K562 (cell line): ENCODE data around the gene PDE5A. TPM values are rescaled to one million over a fixed set of nuclear protein-coding genes. Genes with fewer than 3 reads are reported as not detected.

Experiments used
- ATAC-seq: fragments of 200-7000 bp; cut with Tn5 transposase; 3 replicates; pipeline ENCODE4 v1.9.1; 2020; ENCODE audit warnings: moderate library complexity
- BruUV-seq: library from RNA; stranded (reverse); fragments of 400-500 nt; replicated peaks from 2 replicates; lab custom pipeline; 2021; lab: Mats Ljungman, UMichigan
- CTCF ChIA-PET: fragments of 300-600 bp; formaldehyde crosslinking; extraction: SDS; loops from one replicate; lab custom pipeline; 2021; ENCODE audit warnings: low intra/inter-chr PET ratio; lab: Yijun Ruan, JAX
- POLR2A ChIA-PET: fragments of 300-600, 350-650 bp; sonication (Branson Sonifier 250); formaldehyde crosslinking; extraction: SDS; loops from one replicate; lab custom pipeline; 2021; ENCODE audit warnings: antibody characterized with exemption, inconsistent platforms; lab: Yijun Ruan, JAX
- DNase-seq, 4 experiments: peaks; one replicate each; pipeline versions ENCODE4 v3.0.0 to v3.0.0-alpha.2; 2011 to 2018; ENCODE audit warnings: low spot score in 3 of 4, mixed read lengths in 3 of 4; ENCODE audit errors: extremely low read depth in 1 of 4
- FAIRE-seq: peaks from 2 replicates; lab custom pipeline; 2011; peaks lifted over from hg19 to GRCh38; lab: Jason Lieb, UNC
- H2AFZ ChIP-seq: 2 replicates; pipeline ENCODE4 v1.6.0; 2011; ENCODE audit warnings: low read depth, low read length, control low read depth, inconsistent platforms
- H3K27ac ChIP-seq: fragments of 200-600 bp; 3 replicates; pipeline ENCODE4 v1.8.0; 2011; ENCODE audit warnings: low read depth, mild to moderate bottlenecking, control low read depth, inconsistent platforms, low read length, moderate library complexity, mixed read lengths; ENCODE audit errors: extremely low read depth
- H3K27me3 ChIP-seq, 2 experiments: fragments of 300-600 bp in 1 of 2; 2 replicates in 1 of 2; 3 replicates in 1 of 2; pipeline versions ENCODE4 v1.6.0 to v1.8.0; 2011; ENCODE audit warnings: inconsistent platforms in 2 of 2, low read length in 2 of 2, mild to moderate bottlenecking in 1 of 2, mixed read lengths in 1 of 2, moderate library complexity in 1 of 2; ENCODE audit not compliant: control insufficient read depth in 2 of 2, insufficient read depth in 2 of 2
- H3K36me3 ChIP-seq: fragments of 300-600 bp; 3 replicates; pipeline ENCODE4 v1.8.0; 2011; ENCODE audit warnings: mild to moderate bottlenecking, low read length, inconsistent platforms; ENCODE audit not compliant: control insufficient read depth, insufficient read depth
- H3K4me1 ChIP-seq, 2 experiments: fragments of 200-600 bp in 1 of 2; replicated peaks in 1 of 2; 2 replicates in 1 of 2; 3 replicates in 1 of 2; pipeline versions ENCODE4 v1.5.1 to v1.8.0; 2011; ENCODE audit warnings: inconsistent platforms in 2 of 2, low read length in 2 of 2, mild to moderate bottlenecking in 1 of 2, mixed read lengths in 1 of 2, moderate library complexity in 1 of 2; ENCODE audit not compliant: control insufficient read depth in 2 of 2, insufficient read depth in 2 of 2
- H3K4me2 ChIP-seq: 2 replicates; pipeline ENCODE4 v1.6.1; 2011; ENCODE audit warnings: low read length, control low read depth, inconsistent platforms, mixed read lengths; ENCODE audit not compliant: insufficient read depth
- H3K4me3 ChIP-seq: fragments of 200-600 bp; sonication (generic), shearing (Covaris generic); 2 replicates; pipeline ENCODE4 v1.5.1; 2016; ENCODE audit warnings: control low read depth, inconsistent platforms
- H3K79me2 ChIP-seq: fragments of 200-600 bp; 3 replicates; pipeline ENCODE4 v1.8.0; 2011; ENCODE audit warnings: low read length, inconsistent platforms; ENCODE audit not compliant: control insufficient read depth, insufficient read depth
- H3K9ac ChIP-seq, 2 experiments: 2 replicates each; pipeline versions ENCODE4 v1.6.0 to v1.6.1; 2011; ENCODE audit warnings: low read depth in 2 of 2, low read length in 2 of 2, control low read depth in 1 of 2, inconsistent platforms in 1 of 2, mild to moderate bottlenecking in 1 of 2, mixed read lengths in 1 of 2; ENCODE audit not compliant: insufficient read depth in 1 of 2
- H3K9me1 ChIP-seq: one replicate; pipeline ENCODE4 v1.6.0; 2011; ENCODE audit warnings: inconsistent platforms, mild to moderate bottlenecking, low read length, moderate library complexity; ENCODE audit not compliant: control insufficient read depth, insufficient read depth
- H3K9me3 ChIP-seq: replicated peaks from 2 replicates; pipeline ENCODE4 v1.5.1; 2011; ENCODE audit warnings: low read depth, low read length, inconsistent platforms; ENCODE audit not compliant: control insufficient read depth, insufficient read depth
- H4K20me1 ChIP-seq: replicated peaks from 2 replicates; pipeline ENCODE4 v1.6.1; 2011; ENCODE audit warnings: low read length, inconsistent platforms, mixed read lengths; ENCODE audit not compliant: control insufficient read depth, insufficient read depth
- CHD4 ChIP-seq: fragments of 200-600 bp; sonication (generic); IDR thresholded peaks from 3 replicates; pipeline ENCODE4 v1.6.1; 2012; ENCODE audit warnings: low read depth, mild to moderate bottlenecking, mixed read lengths, low read length, inconsistent platforms; ENCODE audit not compliant: insufficient read depth, insufficient replicate concordance, poor library complexity, severe bottlenecking
- COPS2 ChIP-seq: fragments of 450-650 bp; conservative IDR thresholded peaks from 2 replicates; pipeline ENCODE4 v1.6.1; 2016; ENCODE audit warnings: mild to moderate bottlenecking, moderate library complexity
- FIP1L1 ChIP-seq: fragments of 200-400 bp; formaldehyde crosslinking; IDR thresholded peaks from 2 replicates; pipeline ENCODE4 v1.6.1; 2018; ENCODE audit warnings: mild to moderate bottlenecking, low read depth, low read length; ENCODE audit not compliant: poor library complexity, severe bottlenecking
- IRF2 ChIP-seq: sonication (generic); formaldehyde crosslinking; IDR thresholded peaks from 2 replicates; pipeline ENCODE4 v1.8.1; 2022; ENCODE audit warnings: mild to moderate bottlenecking, missing genetic modification reagents
- MEF2D ChIP-seq: conservative IDR thresholded peaks from 2 replicates; pipeline ENCODE4 v1.6.1; 2016; ENCODE audit warnings: low read depth, missing genetic modification characterization, missing compliant biosample characterization
- MLLT1 ChIP-seq, 2 experiments: fragments of 450-650 bp; IDR thresholded peaks; 2 replicates each; pipeline ENCODE4 v1.6.1; 2016
- PREB ChIP-seq: sonication (generic); formaldehyde crosslinking; IDR thresholded peaks from 2 replicates; pipeline ENCODE4 v1.8.1; 2023; ENCODE audit warnings: mild to moderate bottlenecking, missing genetic modification reagents
- SIN3B ChIP-seq: fragments of 450-650 bp; IDR thresholded peaks from 2 replicates; pipeline ENCODE4 v1.6.1; 2017; ENCODE audit warnings: low read depth, mild to moderate bottlenecking, moderate library complexity
- SNAPC5 ChIP-seq: fragments of 250-450 bp; sonication (Bioruptor Pico); IDR thresholded peaks from 2 replicates; pipeline ENCODE4 v1.8.0; 2021; ENCODE audit warnings: moderate library complexity, mild to moderate bottlenecking, inconsistent platforms
- TAF1 ChIP-seq: IDR thresholded peaks from 2 replicates; pipeline ENCODE4 v1.6.1; 2011; ENCODE audit warnings: mild to moderate bottlenecking, low read length, moderate library complexity; ENCODE audit not compliant: insufficient read depth, control insufficient read depth, severe bottlenecking; ENCODE audit errors: extremely low read depth
- ZKSCAN8 ChIP-seq: fragments of 200-800 bp; sonication (Bioruptor generic); IDR thresholded peaks from 2 replicates; pipeline ENCODE4 v1.6.1; 2016; ENCODE audit warnings: missing genetic modification characterization, missing compliant biosample characterization
- ZNF253 ChIP-seq: fragments of 250-450 bp; sonication (Bioruptor Pico); conservative IDR thresholded peaks from 2 replicates; pipeline ENCODE4 v1.6.1; 2021; ENCODE audit warnings: mild to moderate bottlenecking
- ZNF347 ChIP-seq: fragments of 450-650 bp; formaldehyde crosslinking; IDR thresholded peaks from 2 replicates; pipeline ENCODE4 v1.4.0; 2020; ENCODE audit warnings: low read depth, mild to moderate bottlenecking, moderate library complexity
- ZNF395 ChIP-seq: fragments of 200-800 bp; sonication (Bioruptor generic); IDR thresholded peaks from 2 replicates; pipeline ENCODE4 v1.6.1; 2017; ENCODE audit warnings: missing genetic modification characterization, missing compliant biosample characterization
- WGBS: fragments of 100-300 bp; shearing (Covaris generic); methylation state at CpG from one replicate; pipeline ENCODE4 v1.1.6; 2016; ENCODE audit warnings: low coverage, mixed read lengths; ENCODE audit not compliant: insufficient coverage; ENCODE audit errors: missing lambda C conversion rate; 5-methylcytosine and 5-hydroxymethylcytosine counted together
- in situ Hi-C: fragments of 300-500 bp; cut with MboI; formaldehyde crosslinking; loops from 4 replicates; pipeline ENCODE4 v1.15.0; 2018; ENCODE audit warnings: inconsistent platforms, mixed read lengths
- intact Hi-C: fragments of 100-400 bp; cut with micrococcal nuclease; formaldehyde crosslinking; loops from 2 replicates; pipeline ENCODE4 v1.14.2; 2022
- polyA plus RNA-seq, 8 experiments: library from polyadenylated mRNA; depleted of rRNA in 4 of 8; stranded (reverse) in 5 of 8; unstranded in 3 of 8; fragments of >200 nt; fragmentation: Nextera tagmentation in 2 of 8; fragmentation: Illumina TruSeq in 1 of 8; extraction: Ambion mirVana in 2 of 8; extraction: Trizol in 1 of 8; gene quantifications; 2 replicates each; pipeline versions ENCODE4 v1.2.1 to v1.2.3, GENCODE V29; 2011 to 2014; ENCODE audit warnings: inconsistent platforms in 1 of 8, missing spikeins in 1 of 8
- total RNA-seq, 7 experiments: library from RNA; depleted of rRNA in 6 of 7; stranded (reverse); fragments of >200 nt in 6 of 7; fragmentation: Illumina TruSeq in 2 of 7; extraction: Trizol in 2 of 7; gene quantifications; 2 replicates each; pipeline versions ENCODE4 v1.2.1 to v1.2.3, GENCODE V29; 2011 to 2021; ENCODE audit warnings: low replicate concordance in 1 of 7

Gene PDE5A
- total and polyA plus RNA-seq, 9 of the 15 experiments (the other 6 are each of a cell fraction or from before 2014, with no cell fraction given) = 0.07 to 1.9 (median 0.29) TPM

GRCh38 chr4:119647558-119647957 lies 19.0 kb upstream of the PDE5A start:
- Histone ChIP-seq H4K20me1 (no peaks in the 10 kb centered on the region), H3K9ac (no peak overlapping the region), H3K9me1 (no peaks in the 10 kb centered on the region), H3K4me1 (no peaks in the 10 kb centered on the region), H3K9me3 (no peaks in the 10 kb centered on the region), H3K27ac (no peak overlapping the region), H2AFZ (no peak overlapping the region), H3K4me3 (no peak overlapping the region), H3K79me2 (no peaks in the 10 kb centered on the region), H3K27me3 (no peaks in the 10 kb centered on the region), H3K36me3 (no peaks in the 10 kb centered on the region), H3K4me2 (no peak overlapping the region)
- TF ChIP-seq ZNF253 (no peak), MLLT1 (IDR thresholded peaks at IDR 0.05) (no peak), ZNF347 (CRISPR knock-in tag) (no peak), CHD4 (no peak), COPS2 (no peak), TAF1 (no peak), IRF2 (CRISPR knock-in tag) (no peak), ZNF395 (CRISPR knock-in tag) (no peak), FIP1L1 (no peak), PREB (CRISPR knock-in tag) (no peak), SIN3B (no peak), MEF2D (no peak), ZKSCAN8 (CRISPR knock-in tag) (no peak), SNAPC5 (CRISPR knock-in tag) (no peak)
- DNase-seq = no peak
- intact Hi-C loops = no loop called here
- ATAC-seq = no peak
- ChIA-PET CTCF (no interaction called here), POLR2A (no interaction called here)
- BruUV-seq = no TSS peak
- in situ Hi-C loops = no loop called here
- WGBS = 0% methylated on average over 3 of the region's 3 CpGs
- no peak for FAIRE-seq
